GM23248 (cell line): Measurements from ENCODE around the gene ENOX1.

ENCODE experiments used
- EZH2 ChIP-seq: fragments of 200-600 bp; sonication (generic); IDR thresholded peaks from 2 replicates; pipeline ENCODE4 v1.6.1; 2018; ENCODE audit warnings: antibody characterized with exemption, mild to moderate bottlenecking; ENCODE audit not compliant: insufficient read depth, poor library complexity, severe bottlenecking
- EZH2phosphoT487 ChIP-seq: fragments of 200-600 bp; sonication (generic); IDR thresholded peaks from 2 replicates; pipeline ENCODE4 v1.6.1; 2018; ENCODE audit warnings: antibody characterized with exemption, moderate library complexity, mild to moderate bottlenecking, low read depth; ENCODE audit not compliant: insufficient read depth

GRCh38 chr13:43265028-43265427, 521.7 kb downstream of the ENOX1 start:
- TF ChIP-seq EZH2phosphoT487 (no peak), EZH2 (no peak)
